ENCODE results near the gene MGRN1. TPM values are rescaled to one million over a fixed set of nuclear protein-coding genes. Genes with fewer than 3 reads are reported as not detected.

The MGRN1 gene
- polyA plus RNA-seq, 1 donor from 2014 or later: 35.9 TPM

GRCh38 chr16:4610011-4611005, 14.3 kb upstream of the MGRN1 start:
- H3K4me2 ChIP-seq (ENCODE audit: low read length): no peak overlapping the region
- no peak overlapping the region for H3K4me3 ChIP-seq (ENCODE audit: low read length)
- no peaks in the 10 kb centered on the region for H3K9me2 ChIP-seq (ENCODE audit: insufficient read depth, low read length)
- no peak overlapping the region for H2AFZ ChIP-seq (ENCODE audit: low read depth, low read length)
- no peaks in the 10 kb centered on the region for H3K36me3 ChIP-seq (ENCODE audit: insufficient read depth, low read length)
- peaks cover 6% of the 10 kb centered on the region for H4K20me1 ChIP-seq (ENCODE audit: insufficient read depth)
- no peaks in the 10 kb centered on the region for H3K9me3 ChIP-seq (ENCODE audit: low read length)
- H3K9ac ChIP-seq (ENCODE audit: low read length): no peak overlapping the region
- H3K27ac ChIP-seq (ENCODE audit: low read length): no peak overlapping the region
- no peaks in the 10 kb centered on the region for H3F3A ChIP-seq (ENCODE audit: insufficient read depth, low read length, poor library complexity, severe bottlenecking)
- peaks cover 13% of the 10 kb centered on the region for H3K79me2 ChIP-seq (replicated peaks; ENCODE audit: insufficient read depth, low read length)
- no peaks in the 10 kb centered on the region for H3K27me3 ChIP-seq (ENCODE audit: insufficient read depth, low read depth, low read length)
- TF ChIP-seq, protein P1, sequence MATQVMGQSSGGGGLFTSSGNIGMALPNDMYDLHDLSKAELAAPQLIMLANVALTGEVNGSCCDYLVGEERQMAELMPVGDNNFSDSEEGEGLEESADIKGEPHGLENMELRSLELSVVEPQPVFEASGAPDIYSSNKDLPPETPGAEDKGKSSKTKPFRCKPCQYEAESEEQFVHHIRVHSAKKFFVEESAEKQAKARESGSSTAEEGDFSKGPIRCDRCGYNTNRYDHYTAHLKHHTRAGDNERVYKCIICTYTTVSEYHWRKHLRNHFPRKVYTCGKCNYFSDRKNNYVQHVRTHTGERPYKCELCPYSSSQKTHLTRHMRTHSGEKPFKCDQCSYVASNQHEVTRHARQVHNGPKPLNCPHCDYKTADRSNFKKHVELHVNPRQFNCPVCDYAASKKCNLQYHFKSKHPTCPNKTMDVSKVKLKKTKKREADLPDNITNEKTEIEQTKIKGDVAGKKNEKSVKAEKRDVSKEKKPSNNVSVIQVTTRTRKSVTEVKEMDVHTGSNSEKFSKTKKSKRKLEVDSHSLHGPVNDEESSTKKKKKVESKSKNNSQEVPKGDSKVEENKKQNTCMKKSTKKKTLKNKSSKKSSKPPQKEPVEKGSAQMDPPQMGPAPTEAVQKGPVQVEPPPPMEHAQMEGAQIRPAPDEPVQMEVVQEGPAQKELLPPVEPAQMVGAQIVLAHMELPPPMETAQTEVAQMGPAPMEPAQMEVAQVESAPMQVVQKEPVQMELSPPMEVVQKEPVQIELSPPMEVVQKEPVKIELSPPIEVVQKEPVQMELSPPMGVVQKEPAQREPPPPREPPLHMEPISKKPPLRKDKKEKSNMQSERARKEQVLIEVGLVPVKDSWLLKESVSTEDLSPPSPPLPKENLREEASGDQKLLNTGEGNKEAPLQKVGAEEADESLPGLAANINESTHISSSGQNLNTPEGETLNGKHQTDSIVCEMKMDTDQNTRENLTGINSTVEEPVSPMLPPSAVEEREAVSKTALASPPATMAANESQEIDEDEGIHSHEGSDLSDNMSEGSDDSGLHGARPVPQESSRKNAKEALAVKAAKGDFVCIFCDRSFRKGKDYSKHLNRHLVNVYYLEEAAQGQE (IDR thresholded peaks at IDR 0.05; ENCODE audit: borderline replicate concordance): no peak
- TF ChIP-seq MXI1 (conservative IDR thresholded peaks at IDR 0.05; ENCODE audit: poor library complexity, severe bottlenecking) (no peak), EP300 (conservative IDR thresholded peaks at IDR 0.05; ENCODE audit: poor library complexity, severe bottlenecking) (no peak), RAD21 (conservative IDR thresholded peaks at IDR 0.05) (no peak), TAF1 (IDR thresholded peaks at IDR 0.05; ENCODE audit: low read depth) (no peak), SMC3 (conservative IDR thresholded peaks at IDR 0.05; ENCODE audit: poor library complexity) (no peak), POLR2AphosphoS5 (IDR thresholded peaks at IDR 0.05) (no peak), EZH2 (IDR thresholded peaks at IDR 0.05; ENCODE audit: borderline replicate concordance, insufficient read depth, low read length, poor library complexity, severe bottlenecking) (no peak)
- TF ChIP-seq, protein P2, sequence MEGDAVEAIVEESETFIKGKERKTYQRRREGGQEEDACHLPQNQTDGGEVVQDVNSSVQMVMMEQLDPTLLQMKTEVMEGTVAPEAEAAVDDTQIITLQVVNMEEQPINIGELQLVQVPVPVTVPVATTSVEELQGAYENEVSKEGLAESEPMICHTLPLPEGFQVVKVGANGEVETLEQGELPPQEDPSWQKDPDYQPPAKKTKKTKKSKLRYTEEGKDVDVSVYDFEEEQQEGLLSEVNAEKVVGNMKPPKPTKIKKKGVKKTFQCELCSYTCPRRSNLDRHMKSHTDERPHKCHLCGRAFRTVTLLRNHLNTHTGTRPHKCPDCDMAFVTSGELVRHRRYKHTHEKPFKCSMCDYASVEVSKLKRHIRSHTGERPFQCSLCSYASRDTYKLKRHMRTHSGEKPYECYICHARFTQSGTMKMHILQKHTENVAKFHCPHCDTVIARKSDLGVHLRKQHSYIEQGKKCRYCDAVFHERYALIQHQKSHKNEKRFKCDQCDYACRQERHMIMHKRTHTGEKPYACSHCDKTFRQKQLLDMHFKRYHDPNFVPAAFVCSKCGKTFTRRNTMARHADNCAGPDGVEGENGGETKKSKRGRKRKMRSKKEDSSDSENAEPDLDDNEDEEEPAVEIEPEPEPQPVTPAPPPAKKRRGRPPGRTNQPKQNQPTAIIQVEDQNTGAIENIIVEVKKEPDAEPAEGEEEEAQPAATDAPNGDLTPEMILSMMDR (IDR thresholded peaks at IDR 0.05; ENCODE audit: poor library complexity, severe bottlenecking): no peak

DNA sequence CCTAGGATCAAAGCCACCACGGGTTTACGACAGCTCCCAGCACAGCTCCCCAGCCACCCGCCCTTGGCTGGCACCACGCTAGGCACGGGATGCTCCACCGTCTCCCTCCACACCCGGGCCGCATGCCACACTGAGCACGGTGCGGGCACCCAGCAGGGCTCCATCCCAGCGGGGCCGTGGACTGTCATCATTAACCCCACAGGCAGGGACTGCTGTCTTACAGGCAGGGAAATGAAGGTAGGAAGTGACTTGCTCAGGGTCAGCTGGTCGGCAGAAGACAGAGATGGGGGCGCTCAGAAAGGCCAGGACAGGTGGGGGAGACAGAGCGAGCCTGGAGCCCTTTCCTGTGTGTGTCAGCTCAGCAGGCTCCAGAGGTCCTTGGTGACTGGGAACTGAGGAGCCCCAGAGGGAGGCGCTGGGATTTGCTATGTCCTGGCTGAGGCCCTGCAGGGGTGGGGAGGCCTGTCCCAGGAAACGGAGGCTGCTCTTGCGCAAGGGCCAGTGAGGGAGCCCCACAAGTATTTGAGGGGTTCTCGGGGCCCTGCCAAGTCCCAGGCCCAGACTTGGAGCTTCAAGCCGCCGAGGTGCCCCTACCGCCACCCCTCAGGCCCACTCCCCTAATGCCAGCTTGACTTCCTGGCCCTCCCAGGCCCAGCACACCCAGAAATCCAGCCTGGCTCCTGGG, 13.1 kb upstream of the MGRN1 start:
- no peak overlapping the region for H3K4me2 ChIP-seq (ENCODE audit: low read length)
- H3K27ac ChIP-seq (ENCODE audit: low read length): no peak overlapping the region

More for the DNA sequence above, 13.1 kb upstream of the MGRN1 start:
- no peaks in the 10 kb centered on the region for H3K36me3 ChIP-seq (ENCODE audit: insufficient read depth, low read length)
- H3K4me3 ChIP-seq (ENCODE audit: low read length): no peak overlapping the region
- no peaks in the 10 kb centered on the region for H3K27me3 ChIP-seq (ENCODE audit: insufficient read depth, low read depth, low read length)
- no peak overlapping the region for H2AFZ ChIP-seq (ENCODE audit: low read depth, low read length)
- H4K20me1 ChIP-seq (ENCODE audit: insufficient read depth): peaks cover 6% of the 10 kb centered on the region
- no peaks in the 10 kb centered on the region for H3K9me3 ChIP-seq (ENCODE audit: low read length)
- no peaks in the 10 kb centered on the region for H3F3A ChIP-seq (ENCODE audit: insufficient read depth, low read length, poor library complexity, severe bottlenecking)
- H3K9ac ChIP-seq (ENCODE audit: low read length): no peak overlapping the region
- H3K79me2 ChIP-seq (replicated peaks; ENCODE audit: insufficient read depth, low read length): peaks cover 13% of the 10 kb centered on the region
- TF ChIP-seq EP300 (conservative IDR thresholded peaks at IDR 0.05; ENCODE audit: poor library complexity, severe bottlenecking): no peak
- TF ChIP-seq RAD21 (conservative IDR thresholded peaks at IDR 0.05): no peak
- TF ChIP-seq, protein P1 (IDR thresholded peaks at IDR 0.05; ENCODE audit: borderline replicate concordance): no peak
- no peak for TF ChIP-seq EZH2 (IDR thresholded peaks at IDR 0.05; ENCODE audit: borderline replicate concordance, insufficient read depth, low read length, poor library complexity, severe bottlenecking)
- TF ChIP-seq TAF1 (IDR thresholded peaks at IDR 0.05; ENCODE audit: low read depth): no peak
- TF ChIP-seq SMC3 (conservative IDR thresholded peaks at IDR 0.05; ENCODE audit: poor library complexity): no peak
- no peak for TF ChIP-seq POLR2AphosphoS5 (IDR thresholded peaks at IDR 0.05)
- no peak for TF ChIP-seq MXI1 (conservative IDR thresholded peaks at IDR 0.05; ENCODE audit: poor library complexity, severe bottlenecking)
- TF ChIP-seq, protein P2 (IDR thresholded peaks at IDR 0.05; ENCODE audit: poor library complexity, severe bottlenecking): no peak
- no peaks in the 10 kb centered on the region for H3K9me2 ChIP-seq (ENCODE audit: insufficient read depth, low read length)

Data from neural cell (in vitro differentiated cells).